ENCODE data around the gene HLCS.

DNA sequence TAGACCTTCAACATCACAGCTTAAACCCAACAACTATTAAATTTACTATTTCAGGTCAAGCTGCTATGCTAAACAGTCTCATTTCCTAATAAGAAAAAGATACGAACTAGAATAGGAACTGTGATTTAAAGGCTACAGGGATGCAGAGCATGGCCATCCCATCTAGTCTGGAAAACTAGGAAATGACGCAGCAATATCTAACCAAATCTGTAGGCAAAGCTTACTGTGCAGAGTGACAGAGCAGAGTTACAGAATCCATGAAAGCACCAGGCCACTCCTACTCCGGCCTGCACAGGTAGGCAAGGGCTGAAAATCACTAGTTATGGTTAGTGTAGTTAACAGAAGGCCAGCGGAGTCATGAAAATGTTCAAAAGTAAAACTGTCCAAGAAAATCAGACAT lies 2.1 kb downstream of the HLCS start:
- no peak for TF ChIP-seq CTCF (IDR thresholded peaks at IDR 0.05)
- TF ChIP-seq POLR2A (IDR thresholded peaks at IDR 0.05), result no peak

Measured in prostate gland (tissue), 2 donors.